Brain microvascular endothelial cell (primary cell): ENCODE results near the gene PKD1L1.

Experiments used
- DNase-seq: peaks from one replicate; pipeline ENCODE4 v3.0.0-alpha.2; 2020
- H3K27ac ChIP-seq: fragments of 250-450 bp; sonication (Bioruptor Pico); 2 replicates; pipeline ENCODE4 v1.5.1; 2020; ENCODE audit warnings: mild to moderate bottlenecking, moderate library complexity
- H3K27me3 ChIP-seq: fragments of 250-450 bp; sonication (Bioruptor Pico); replicated peaks from 2 replicates; pipeline ENCODE4 v1.5.1; 2020; ENCODE audit warnings: mild to moderate bottlenecking
- H3K36me3 ChIP-seq: fragments of 250-450 bp; sonication (Bioruptor Pico); replicated peaks from 2 replicates; pipeline ENCODE4 v1.5.1; 2020; ENCODE audit warnings: mild to moderate bottlenecking
- H3K4me3 ChIP-seq: 2 replicates; pipeline ENCODE4 v1.5.1; 2011; ENCODE audit warnings: low read depth, mild to moderate bottlenecking, control low read depth, low read length, moderate library complexity
- CTCF ChIP-seq: IDR thresholded peaks from 2 replicates; pipeline ENCODE4 v1.5.1; 2011; ENCODE audit warnings: low read depth, mild to moderate bottlenecking, moderate library complexity, low read length, control low read depth, inconsistent platforms; ENCODE audit errors: missing control alignments
- in situ Hi-C: cut with HindIII; loops from 2 replicates; pipeline ENCODE4 v1.10.0; 2017; ENCODE audit warnings: low sequenced_read_pairs, low pct_ligation_motif_present

Gene PKD1L1

GRCh38 chr7:47780555-47780954 lies 167.7 kb downstream of the PKD1L1 start:
- in situ Hi-C loops = no loop called here
- DNase-seq = no peak
- no peaks in the 10 kb centered on the region for H3K36me3 ChIP-seq

GRCh38 chr7:47779341-47779771 lies 168.9 kb downstream of the PKD1L1 start:
- TF ChIP-seq CTCF = no peak
- Histone ChIP-seq H3K4me3 (no peak overlapping the region), H3K27me3 (no peaks in the 10 kb centered on the region)

More at GRCh38 chr7:47780555-47780954, 167.7 kb downstream of the PKD1L1 start:
- H3K27ac ChIP-seq = no peak overlapping the region
- no peak for TF ChIP-seq CTCF
- no peaks in the 10 kb centered on the region for H3K27me3 ChIP-seq
- no peak overlapping the region for H3K4me3 ChIP-seq

GRCh38 chr7:47778153-47778661 lies 170.1 kb downstream of the PKD1L1 start:
- Histone ChIP-seq H3K4me3 (no peak overlapping the region), H3K36me3 (no peaks in the 10 kb centered on the region), H3K27ac (no peak overlapping the region), H3K27me3 (no peaks in the 10 kb centered on the region)
- no peak for TF ChIP-seq CTCF
- DNase-seq = no peak
- in situ Hi-C loops = no loop called here

More at GRCh38 chr7:47779341-47779771, 168.9 kb downstream of the PKD1L1 start:
- DNase-seq = no peak
- H3K36me3 ChIP-seq = no peaks in the 10 kb centered on the region
- H3K27ac ChIP-seq = no peak overlapping the region
- in situ Hi-C loops = no loop called here

GRCh38 chr7:47777531-47778152 lies 170.6 kb downstream of the PKD1L1 start:
- Histone ChIP-seq H3K36me3 (no peaks in the 10 kb centered on the region), H3K4me3 (no peak overlapping the region), H3K27me3 (no peaks in the 10 kb centered on the region), H3K27ac (no peak overlapping the region)
- in situ Hi-C loops = no loop called here
- TF ChIP-seq CTCF = no peak
- no peak for DNase-seq

GRCh38 chr7:47776335-47776734 lies 171.9 kb downstream of the PKD1L1 start:
- no peak for DNase-seq
- Histone ChIP-seq H3K36me3 (no peaks in the 10 kb centered on the region), H3K4me3 (no peak overlapping the region), H3K27ac (no peak overlapping the region), H3K27me3 (no peaks in the 10 kb centered on the region)
- in situ Hi-C loops = no loop called here
- no peak for TF ChIP-seq CTCF

GRCh38 chr7:47775238-47775637 lies 173.0 kb downstream of the PKD1L1 start:
- H3K27ac ChIP-seq = no peak overlapping the region
- in situ Hi-C loops = no loop called here
- H3K27me3 ChIP-seq = no peaks in the 10 kb centered on the region
- no peak for TF ChIP-seq CTCF
- H3K4me3 ChIP-seq = no peak overlapping the region
- H3K36me3 ChIP-seq = no peaks in the 10 kb centered on the region
- DNase-seq = no peak
